Mesenteric fat pad (tissue), 1 donor: Measurements from ENCODE around the gene POLR2J. TPM values are rescaled to one million over a fixed set of nuclear protein-coding genes. Genes with fewer than 3 reads are reported as not detected.
"Not testable (repeated sequence)": the region's sequence is repeated elsewhere in the genome, so short reads cannot be mapped to it uniquely, and the experiment has no call there.

Source experiments
- DNase-seq: peaks from one replicate; pipeline ENCODE4 v3.0.0-alpha.2; 2020; ENCODE audit warnings: low spot score
- long read RNA-seq: library from polyadenylated mRNA; unstranded; transcript quantifications from one replicate; pipeline ENCODE4 v2.0.0, GENCODE V29; 2020
- total RNA-seq: library from RNA; stranded (reverse); fragmentation: NEBNext Ultra II Directional; extraction: Animal tissue kit (Norgen Biotek cat#: 25700); gene quantifications from one replicate; pipeline ENCODE4 v1.2.1, GENCODE V29; 2021
- donor health status: DM: yes; HTN: yes; CAD: no.

Gene POLR2J
- 43.6 TPM for total RNA-seq
- long read RNA-seq, transcript POLR2J-201 (4 exons, 932 nt): major isoform, 17 of 21 reads
- long read RNA-seq, partial matches to known transcripts: 4 of 21 reads
- long read RNA-seq, other reads (novel, unspliced or antisense): 0 of 21 reads

DNA sequence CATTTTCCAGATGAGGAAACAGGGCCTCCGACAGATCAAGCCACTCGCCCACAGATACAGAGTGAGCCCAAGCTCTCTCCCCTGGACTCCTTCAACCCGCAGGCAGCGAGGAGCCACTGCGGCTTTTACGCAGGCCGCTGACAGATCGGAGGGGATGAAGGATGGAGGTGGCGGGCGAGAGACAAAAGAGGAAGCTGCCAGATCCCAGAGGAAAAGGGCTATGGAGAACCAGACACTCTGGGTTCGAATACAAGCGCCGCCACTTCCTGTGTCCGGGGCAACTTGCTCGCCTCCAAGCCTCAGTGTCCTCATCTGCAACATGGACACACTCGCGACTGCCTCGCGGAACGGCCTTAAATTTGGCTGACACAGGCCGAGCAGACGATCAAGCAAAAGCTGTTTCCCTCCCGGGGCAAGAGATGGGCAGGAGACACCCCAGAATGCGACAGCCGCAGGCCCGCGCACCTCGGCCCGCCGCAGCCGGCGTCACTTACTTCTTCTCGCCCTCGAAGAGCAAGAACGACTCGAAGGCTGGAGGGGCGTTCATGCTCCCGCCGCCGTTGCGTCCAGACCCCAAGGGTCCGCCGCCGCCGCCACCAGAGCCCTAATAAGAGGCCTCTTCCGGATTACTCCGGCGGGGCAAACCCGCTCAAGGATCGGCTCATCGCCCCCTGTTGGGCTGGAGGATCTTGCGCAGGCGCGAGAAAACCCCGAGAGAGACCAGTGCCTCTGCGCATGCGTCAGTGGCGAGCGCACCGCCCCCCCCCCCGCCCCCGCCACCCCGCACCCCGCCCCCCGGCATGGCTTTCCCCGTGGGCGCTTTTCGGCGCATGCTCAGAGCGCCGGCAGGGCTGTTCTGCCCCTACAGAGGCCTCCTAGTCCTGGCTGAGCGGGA lies at the start of gene POLR2J:
TSS of gene POLR2J (minus strand) at position 609 of the 895 bp plus-strand sequence. CDS start at position 547, 62 bp downstream.
- peak; percentile 90 for DNase-seq

DNA sequence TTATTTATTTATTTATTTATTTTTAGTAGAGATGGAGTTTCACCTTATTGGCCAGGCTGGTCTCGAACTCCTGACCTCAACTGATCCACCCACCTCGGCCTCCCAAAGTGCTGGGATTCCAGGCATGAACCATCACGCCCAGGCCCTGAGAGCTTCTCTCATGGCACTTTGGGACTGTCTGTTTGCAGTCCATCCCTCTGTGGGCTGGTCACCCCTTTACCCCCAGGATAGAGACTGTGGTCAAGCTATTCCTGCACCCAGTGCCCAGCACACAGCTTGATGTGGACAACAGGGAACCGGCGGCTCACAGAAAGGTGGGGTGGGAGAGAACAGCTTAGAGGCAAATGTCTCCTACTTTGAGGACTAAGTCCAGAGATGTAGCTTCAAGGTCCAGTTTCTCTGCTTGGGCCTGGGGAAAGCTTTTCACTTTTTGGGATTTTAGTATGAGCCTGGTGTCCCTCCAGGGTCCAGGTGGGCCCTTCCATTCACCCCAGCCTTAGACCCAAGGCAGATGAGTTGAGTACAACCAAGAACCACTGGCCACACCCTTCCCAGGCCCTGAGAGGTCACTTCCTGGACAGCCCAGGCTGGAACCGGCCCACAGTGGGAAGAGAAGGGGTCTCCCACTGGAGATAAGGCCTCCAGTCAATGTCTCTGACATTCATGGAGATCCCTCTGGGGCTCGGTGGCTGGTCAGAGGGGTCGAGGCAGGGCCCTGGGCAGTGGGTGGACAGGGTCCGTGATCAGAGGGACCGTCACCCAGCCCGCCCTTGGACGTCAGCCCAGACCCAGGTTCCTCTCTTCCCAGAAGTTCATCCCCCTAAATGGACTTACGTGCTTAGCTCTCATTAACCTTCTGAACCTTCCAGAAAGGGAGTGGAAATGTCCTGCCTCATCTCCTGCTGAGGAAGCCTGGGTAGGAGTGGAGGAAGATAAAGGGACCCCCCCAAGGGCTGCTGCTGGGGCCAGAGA lies 49.4 kb upstream of the POLR2J start:
- not testable (repeated sequence) for DNase-seq

DNA sequence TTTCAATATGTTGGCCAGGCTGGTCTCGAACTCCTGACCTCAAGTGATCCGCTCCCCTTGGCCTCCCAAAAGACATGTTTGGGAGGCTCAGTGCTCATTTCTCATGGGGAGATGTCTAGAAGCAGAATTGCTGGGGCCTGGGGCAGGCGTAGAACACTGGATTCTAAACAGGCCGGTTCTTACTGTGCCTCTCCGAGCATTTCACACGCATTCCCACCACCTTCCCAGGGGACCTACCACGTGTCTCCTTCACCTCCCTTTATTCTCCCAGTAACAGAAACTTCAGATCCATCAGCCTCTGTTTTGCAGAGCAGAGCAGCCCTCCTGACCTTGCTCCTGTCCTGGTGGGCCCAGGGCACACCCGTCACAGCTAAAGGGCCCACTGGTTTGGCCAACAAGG lies 48.5 kb upstream of the POLR2J start:
- not testable (repeated sequence) for DNase-seq

DNA sequence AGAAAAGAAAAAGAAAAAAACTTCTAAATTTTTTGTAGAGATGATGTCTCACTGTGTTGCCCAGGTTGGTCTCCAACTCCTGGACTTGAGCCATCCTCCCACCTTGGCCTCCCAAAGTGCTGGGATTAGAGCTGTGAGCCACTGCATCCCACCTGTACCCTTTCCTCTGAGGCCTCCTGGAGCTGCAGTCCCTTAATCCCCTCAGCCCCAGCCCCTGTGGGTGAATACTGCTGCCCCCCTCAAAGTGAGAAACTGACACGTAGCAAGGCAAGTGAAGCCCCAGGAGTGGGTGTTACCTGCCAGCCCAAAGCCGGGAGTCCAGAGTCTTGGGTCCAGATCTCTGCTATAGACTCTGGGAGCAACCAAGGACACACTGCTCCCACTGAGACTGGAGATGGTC lies 46.1 kb upstream of the POLR2J start:
- peak; percentile 77 for DNase-seq

DNA sequence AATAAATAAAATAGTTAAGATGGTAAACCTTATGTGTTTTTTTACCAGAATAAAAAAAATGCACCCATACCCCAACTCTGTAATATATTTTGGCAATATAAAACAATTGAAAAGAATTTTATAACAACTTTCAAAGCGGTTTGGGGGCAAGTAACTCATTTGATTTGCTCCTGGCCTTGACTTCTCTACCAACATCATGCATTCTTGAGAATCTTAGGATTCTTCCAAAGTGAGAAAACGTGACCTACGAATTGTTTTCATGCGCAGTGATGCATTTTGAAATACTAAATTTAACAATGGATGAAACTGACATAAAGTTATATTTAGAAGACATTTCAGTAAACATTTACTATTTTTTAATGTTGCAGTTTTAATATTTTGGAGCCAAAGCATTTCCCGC lies 42.1 kb upstream of the POLR2J start:
- DNase-seq: not testable (repeated sequence)

DNA sequence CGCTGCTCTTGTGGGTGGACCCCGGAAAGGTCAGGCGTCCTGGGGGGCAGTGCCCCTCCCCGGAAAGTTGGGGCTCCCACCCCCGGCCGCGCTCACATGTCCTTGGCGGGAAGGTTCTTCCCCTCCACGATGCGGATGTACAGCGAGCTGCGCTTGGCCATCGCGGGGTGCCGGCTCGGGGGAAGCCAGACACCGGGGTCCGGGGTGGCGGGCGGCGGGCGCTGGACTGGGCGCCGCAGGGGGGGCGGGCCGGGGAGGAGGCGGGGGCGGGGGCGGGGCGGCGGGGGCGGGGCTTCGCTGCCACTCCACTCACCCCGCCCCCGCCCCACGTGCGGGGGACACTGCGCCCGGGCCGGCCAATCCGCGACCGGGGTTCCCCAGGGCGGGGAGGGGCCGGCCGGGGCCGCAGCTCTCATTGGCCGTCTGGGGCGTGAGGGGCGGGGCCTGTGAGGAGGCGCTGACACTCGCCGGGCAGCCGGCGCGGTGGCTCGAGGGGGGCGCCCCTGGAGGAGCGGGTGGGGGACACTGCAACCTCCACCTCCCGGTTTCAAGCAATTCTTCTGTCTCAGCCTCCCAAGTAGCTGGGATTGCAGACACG lies 38.9 kb upstream of the POLR2J start, which contains the start of gene RASA4B:
TSS of gene RASA4B (minus strand) at position 228 of the 598 bp plus-strand sequence. CDS start at position 161, 67 bp downstream.
- not testable (repeated sequence) for DNase-seq

DNA sequence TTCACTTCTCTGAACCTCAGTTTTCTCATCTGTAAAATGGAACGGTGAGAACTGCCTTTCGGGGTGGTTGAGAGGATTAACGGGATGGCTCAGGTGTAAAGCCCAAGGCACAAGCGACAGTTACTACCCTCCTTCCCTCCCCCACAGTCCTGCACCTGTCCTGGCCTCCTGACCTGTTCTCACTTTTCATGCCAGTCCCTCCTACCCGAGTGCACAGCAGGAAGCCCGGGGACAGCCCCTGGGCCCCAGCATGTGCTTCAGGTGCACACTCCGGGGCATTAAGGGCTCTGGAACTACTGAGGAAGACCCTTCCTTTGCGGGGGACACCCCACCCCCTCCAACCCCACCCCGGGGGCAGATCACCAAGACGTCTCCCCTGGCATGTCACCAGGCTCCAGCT lies 38.2 kb upstream of the POLR2J start:
- not testable (repeated sequence) for DNase-seq

DNA sequence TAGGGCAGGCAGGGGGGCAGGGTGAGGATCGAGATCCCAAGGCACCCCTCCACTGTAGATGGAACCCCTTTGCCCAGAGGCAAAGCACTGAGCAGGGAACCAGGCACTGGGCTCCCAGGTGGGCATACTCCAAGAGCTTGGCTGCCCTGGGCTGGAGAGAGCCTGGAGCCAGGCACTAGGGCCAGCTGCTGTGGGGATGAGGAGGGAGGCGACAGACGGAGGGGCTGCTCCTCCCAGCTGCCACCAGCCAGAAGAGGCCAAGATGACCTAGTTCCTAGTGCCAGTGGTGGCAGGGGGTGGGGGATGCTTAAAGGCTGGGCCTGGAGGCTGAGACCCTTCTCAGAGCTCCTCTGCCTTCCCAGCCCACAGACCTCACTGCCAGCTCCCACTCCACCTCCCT lies 37.2 kb upstream of the POLR2J start:
- DNase-seq: not testable (repeated sequence)

DNA sequence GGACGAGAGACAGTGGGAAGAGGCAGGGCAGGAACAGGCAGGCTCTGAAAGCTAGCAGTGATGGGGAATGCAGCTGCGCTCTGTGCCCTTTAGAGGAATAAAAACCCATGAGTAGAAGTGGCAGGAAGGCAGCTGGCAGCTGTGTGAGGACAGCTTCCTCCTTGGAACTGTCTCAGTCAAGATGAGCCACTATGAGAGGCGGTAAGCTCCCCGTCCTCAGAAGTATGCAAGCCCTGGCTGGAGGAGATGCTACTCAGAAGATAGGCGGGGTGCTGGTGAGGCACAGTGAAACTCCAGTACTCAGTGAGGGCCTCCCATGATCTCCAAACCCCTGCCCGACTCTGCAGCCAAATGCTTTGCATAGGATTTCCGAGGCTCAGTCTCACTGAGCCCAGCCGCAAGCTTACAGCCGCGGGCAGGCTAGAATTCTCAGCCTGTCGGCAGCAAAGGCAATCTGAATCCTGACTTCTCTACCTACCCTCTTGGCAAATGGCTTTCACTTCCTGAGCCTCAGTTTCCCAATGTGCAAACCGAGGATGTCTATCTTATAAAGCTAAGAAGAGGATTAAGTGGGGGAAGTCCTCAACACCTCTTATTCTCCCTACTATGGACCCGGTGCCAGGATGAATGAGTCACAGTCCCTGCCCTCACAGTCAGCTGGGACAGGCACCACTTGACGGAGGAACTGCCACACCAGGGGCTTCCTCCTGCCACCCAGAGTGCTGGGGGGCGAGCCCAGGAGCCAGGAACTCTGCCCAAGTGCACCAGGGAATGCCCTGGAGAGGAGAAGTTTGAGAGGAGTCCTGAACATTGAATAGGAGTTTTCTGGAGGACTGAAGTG lies 36.4 kb upstream of the POLR2J start:
- not testable (repeated sequence) for DNase-seq

DNA sequence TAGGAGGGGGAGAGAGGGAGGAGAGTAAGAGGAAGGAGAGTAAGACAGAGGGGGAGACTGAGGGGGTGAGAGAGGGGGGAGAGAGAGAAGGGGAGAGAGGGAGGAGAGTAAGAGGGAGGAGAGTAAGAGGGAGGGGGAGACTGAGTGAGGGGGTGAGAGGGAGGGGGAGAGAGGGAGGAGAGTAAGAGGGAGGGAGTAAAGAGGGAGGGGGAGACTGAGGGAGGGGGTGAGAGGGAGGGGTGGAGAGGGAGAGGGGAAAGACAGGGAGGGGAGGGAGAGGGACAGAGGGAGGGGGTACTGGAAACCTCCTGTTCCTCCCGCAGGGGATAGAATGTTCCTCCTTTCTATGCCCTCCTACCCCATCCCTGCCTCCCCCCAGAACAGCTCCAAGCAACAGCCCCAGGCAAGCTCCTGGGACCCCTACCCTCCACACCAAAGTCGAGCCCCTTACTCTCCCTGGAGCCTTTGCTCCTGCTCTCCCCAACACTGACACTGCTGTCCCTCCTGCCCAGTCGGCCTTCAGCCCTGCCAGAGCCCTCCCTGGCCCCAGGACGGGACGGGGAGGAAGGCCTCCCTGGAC lies 34.0 kb upstream of the POLR2J start:
- not testable (repeated sequence) for DNase-seq

DNA sequence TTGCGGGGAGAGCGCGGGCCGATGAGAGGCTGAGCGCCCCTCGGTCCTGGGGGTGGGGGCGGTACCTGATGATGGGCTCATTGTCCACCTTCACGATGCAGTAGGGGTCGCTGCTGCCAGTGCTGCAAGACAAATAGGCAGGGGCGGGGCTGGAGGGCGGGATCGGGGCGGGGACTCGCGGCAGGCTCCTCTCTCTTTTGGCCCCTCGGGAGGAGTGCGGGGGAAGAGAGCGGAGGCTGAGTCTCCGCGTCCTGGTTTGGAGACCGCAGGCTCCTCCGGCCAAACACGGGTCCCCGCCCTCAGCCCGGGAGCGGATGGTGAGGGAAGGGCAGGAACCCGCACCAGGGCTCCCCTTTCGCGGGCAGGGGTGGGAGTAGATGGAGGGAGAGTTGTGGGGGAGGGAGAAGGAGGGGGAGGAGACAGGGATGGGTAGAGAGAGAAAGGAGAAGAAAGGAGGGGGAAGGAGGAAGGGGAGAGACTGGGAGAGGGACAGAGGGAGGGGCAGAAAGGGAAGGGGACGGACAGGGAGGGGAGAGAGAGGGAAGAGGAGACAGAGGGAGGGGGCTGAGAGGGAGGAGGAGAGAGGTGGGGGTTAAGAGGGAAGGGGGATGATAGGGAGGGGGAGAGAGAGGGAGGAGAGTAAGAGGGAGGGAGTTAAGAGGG lies 33.3 kb upstream of the POLR2J start:
- not testable (repeated sequence) for DNase-seq

DNA sequence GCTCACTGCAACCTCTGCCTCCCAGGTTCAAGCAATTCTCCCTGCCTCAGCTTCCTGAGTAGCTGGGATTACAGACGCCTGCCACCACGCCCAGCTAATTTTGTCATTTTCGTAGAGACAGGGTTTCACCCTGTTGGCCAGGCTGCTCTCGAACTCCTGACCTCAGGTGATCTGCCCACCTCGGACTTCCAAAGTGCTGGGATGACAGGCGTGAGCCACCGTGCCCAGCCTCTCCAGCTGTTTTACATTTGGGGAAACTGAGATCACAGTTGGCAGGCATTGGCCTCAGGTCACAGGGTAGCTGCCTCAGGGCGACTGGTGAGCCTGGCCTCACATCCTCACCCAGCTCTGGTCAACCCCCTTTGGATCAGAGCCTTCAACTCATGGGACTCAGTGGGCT lies 31.9 kb upstream of the POLR2J start:
- not testable (repeated sequence) for DNase-seq

DNA sequence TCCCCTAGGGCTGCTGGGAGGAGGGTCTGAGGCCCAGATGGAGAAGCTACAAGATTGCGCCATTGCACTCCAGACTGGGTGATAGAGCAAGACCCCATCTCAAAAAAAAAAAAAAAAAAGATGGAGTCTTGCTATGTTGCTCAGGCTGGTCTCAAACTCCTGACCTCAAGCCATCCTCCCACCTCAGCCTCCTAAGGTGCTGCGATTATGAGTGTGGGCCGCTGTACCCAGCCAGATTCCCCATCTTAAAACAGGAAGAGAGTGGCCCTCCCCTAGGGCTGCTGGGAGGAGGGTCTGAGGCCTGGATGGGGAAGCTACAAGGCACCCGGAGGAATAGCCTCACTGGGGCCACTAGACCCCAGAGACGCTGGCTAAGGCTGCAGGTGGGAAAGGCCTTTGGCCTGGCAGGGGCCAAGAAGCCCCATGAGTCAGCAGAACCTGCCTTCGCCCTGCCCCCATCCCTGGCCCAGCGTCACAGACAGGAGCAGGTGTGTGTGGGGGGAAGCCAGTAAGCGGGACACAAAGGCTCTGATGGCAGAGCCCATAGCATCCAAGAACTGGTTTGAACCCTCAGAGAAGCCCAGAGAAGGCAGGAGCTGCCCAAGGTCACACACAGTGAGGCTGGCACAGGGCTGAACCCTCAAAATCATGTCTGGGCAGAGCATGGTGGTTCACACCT lies 28.8 kb upstream of the POLR2J start:
- DNase-seq: not testable (repeated sequence)

DNA sequence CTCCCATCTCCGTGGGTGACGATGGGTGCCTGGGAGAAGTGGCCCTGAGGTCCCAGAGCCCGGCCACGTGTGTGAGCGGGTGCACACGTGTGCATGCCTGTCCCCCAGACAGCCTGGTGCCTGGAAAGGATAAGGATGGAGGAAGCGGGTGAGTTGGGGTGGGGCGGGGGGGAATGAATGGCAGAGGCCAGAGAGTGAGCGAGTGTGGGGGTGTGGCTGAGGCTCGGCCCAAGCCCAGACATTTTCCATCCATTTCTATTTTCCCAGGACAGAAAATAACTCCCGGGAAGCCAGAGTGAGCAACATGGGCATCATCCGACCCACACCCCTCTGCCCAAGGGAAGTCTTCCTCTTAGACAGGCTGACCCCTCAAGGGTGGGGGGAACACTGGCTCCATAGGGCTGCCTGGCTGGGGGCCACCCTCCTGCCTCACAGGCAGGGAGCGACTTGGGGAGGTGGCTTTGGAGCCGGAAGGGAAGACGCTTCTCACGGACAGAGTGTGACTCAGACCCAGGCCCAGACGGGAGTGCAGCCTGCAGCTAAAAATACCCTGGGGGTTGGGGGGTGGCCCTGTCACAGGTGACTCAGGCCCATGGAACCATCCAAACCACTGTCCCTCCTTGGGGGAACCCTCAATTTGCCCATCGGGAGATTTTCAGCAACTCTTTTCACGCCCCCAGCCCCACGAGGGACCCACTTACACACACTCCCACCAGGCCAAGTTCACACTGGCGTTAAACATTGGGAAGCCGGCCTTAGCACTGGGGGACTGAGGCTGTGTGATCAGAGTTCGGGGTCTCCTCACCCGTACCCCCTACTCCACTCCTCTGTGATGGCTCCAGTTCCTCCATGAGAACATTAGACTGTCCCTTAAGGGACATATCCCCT lies 26.8 kb upstream of the POLR2J start:
- DNase-seq: not testable (repeated sequence)

DNA sequence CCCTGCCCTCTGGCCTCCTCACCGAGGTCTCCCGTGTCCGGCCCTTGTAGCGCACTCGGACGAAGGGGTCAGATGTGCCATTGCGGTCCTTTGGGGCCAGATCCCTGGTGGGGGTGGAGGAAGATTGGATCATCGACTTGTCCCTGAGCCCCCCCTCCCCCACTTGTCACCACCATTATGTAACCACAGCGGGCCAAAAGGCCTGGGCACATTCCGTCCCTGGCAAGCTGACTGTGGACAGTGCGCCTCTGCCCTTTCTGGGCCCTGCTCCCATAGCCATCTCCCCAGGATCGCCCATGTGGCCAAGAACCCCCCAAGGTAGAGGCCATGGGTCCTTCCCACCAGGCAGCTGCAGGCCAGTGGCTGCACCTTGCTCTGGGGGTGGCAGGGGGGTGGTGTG lies 24.4 kb upstream of the POLR2J start:
- DNase-seq: not testable (repeated sequence)

DNA sequence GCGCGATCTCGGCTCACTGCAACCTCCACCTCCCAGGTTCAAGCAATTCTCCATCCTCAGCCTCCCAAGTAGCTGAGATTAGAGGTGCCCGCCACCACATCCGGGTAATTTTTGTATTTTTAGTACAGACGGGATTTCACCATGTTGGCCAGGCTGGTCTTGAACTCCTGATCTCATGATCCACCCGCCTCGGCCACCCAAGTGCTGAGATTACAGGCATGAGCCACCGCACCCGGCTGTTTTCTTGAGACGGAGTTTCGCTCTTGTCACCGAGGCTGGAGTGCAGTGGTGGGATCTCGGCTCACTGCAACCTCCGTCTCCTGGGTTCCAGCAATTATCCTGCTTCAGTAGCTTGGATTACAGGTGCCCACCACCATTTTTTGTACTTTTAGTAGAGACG lies 19.6 kb upstream of the POLR2J start:
- DNase-seq: not testable (repeated sequence)

DNA sequence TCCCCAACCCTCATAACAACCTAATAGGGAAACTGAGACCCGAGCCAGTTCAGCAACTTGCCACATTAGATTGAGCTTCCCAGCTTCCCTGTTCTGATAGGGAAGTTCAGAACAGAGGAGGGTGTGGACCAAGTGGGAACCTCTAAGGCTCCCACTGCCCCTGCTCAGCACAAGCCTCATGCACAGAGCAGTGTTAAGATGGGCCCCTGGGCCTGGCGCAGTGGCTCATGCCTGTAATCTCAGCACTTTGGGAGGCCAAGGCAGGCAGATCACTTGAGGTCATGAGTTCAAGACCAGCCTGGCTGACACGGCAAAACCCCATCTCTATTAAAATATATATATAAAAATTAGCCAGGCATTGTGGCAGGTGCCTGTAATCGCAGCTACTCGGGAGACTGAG lies 18.6 kb upstream of the POLR2J start:
- not testable (repeated sequence) for DNase-seq
